Stimulated activated CD8-positive, alpha-beta memory T cell treated with anti-CD3 and anti-CD28 coated beads, Interleukin-7, amount 100 ng/mL, for 1 hour (primary cell): Measurements from ENCODE around the gene MFAP4.

Experiments used
- DNase-seq, 2 donors: peaks; one replicate each; pipeline ENCODE4 v3.0.0-alpha.2; 2020; ENCODE audit warnings: low read depth in 2 of 2

MFAP4 gene, protein sequence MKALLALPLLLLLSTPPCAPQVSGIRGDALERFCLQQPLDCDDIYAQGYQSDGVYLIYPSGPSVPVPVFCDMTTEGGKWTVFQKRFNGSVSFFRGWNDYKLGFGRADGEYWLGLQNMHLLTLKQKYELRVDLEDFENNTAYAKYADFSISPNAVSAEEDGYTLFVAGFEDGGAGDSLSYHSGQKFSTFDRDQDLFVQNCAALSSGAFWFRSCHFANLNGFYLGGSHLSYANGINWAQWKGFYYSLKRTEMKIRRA

DNA sequence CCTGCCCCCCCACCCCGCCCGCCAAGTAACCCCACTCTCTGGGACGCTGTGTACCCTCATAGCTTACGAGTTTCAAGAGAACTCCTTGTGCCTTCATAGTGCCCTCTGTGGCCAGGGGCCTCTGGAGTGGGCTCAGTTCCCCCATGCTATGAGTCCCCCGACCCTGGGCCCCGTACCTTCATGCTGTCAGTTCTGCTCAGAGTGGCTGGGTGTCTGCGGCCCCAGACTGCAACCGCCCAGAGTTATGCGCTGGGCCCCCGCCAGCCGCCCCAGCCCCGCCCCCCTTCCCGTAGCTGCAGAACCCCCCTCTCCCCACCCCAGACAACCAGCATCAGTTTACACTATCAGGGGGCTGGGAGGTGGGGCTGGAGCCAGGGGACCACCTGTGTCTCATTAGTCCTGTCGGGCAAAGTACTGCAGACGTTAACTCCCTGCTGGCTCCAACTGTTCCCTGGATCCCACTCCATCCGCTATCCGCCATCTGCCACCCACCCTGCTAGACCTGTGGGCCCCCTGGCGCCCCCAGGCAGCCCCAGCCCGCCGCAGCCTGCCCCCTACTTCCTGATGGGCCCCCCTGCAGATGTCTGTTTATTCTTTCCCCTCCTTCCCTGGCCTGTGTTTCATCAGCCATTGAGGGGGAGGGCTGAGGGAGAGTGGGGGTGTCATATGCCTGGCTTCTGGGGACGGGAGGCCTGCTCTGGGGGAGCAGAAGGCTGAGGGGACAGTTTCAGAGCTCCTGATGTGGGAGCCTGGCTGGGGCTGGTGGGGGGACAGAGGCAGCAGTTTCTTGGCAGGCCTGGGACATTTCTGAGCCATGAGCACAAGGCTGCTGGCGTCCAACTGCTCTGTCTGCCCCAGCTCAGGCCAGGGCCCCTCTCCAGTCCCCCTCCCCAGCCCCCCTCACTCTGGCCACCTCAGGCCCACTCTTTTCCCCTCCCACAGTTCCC lies at the start of gene MFAP4:
MFAP4 (minus strand) TSS at position 217 of the 947 bp plus-strand sequence; CDS start at position 182, 35 bp downstream.
- DNase-seq: no peak

DNA sequence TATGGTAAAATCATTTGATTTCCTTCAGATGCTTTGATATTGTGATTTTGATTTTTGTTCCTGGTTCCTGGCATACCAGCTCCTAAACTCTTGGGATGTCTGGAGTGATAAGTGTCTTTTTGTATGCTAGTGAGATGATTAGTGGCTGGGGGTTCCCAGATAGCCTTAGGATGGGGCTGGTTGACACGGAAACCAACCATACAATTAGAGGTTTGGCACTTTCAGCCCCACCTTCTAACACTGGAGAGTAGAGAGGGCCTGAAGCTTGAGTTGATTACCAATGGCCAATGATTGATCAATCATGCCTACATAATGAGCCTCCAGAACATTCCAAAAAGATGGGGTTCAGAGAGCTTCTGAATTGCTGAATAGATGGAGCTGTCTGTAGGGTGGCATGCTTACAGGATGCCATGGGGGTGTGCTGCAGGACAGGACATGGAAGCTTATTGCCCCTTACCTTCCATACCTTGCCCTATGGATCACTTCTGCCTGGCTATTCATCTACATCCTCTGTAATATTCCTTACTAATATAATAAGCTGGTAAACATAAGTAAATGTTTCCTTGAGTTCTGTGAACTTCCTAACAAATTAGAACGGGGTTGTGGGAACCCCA lies 46.8 kb upstream of the MFAP4 start:
- DNase-seq: no peak

DNA sequence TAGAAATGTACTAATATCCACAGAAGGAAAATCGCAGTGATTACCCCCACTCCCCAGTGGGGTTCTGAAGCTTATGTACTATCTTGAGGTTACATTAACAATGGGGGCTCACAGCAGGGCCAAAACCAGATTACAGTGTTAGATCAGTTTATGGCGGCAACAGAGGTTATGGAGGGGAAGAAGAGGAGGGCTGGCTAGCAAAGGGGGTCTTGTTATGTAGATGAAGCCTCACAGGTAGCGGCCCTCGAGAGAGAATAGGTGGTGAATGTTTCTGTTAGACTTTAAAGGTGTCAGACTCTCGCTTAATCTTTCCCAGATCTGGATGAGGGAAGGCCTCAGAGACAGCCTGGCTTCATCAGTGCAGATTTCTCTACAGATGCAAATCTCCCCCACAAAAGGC lies 46.3 kb upstream of the MFAP4 start:
- no peak for DNase-seq

DNA sequence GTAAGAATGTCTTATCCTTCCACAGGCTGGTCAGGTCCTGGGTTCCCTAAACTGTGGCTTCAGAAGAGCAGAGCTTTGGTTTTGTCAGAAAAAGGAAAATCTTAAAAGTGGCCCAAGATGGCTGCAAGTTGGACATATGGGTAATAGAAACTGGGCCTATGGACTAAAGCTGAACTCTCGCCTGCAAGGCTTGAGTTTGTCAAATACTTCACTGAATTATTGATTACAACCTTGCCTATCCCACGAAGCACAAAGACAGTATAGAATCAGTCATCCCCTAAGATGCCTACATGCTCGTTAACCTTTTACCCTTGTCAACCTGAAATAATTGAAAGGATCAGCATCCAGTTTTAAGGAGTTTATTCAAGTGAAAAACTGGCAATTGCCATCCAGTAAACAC lies 44.7 kb upstream of the MFAP4 start:
- no peak for DNase-seq

DNA sequence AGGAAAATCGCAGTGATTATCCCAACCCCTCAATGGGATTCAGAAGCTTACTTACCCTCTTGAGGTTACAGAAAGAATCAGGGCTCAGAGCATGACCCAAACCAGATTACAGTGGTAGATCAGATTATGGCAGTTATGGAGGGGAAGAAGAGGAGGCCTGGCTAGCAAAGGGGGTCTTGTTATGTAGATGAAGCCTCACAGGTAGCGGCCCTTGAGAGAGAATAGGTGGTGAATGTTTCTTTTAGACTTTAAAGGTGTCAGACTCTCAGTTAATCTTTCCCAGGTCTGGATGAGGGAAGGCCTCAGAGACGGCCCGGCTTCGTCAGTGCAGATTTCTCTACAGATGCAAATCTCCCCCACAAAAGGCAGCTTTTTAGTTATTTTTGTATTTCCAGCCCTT lies 39.6 kb upstream of the MFAP4 start:
- DNase-seq: no peak

DNA sequence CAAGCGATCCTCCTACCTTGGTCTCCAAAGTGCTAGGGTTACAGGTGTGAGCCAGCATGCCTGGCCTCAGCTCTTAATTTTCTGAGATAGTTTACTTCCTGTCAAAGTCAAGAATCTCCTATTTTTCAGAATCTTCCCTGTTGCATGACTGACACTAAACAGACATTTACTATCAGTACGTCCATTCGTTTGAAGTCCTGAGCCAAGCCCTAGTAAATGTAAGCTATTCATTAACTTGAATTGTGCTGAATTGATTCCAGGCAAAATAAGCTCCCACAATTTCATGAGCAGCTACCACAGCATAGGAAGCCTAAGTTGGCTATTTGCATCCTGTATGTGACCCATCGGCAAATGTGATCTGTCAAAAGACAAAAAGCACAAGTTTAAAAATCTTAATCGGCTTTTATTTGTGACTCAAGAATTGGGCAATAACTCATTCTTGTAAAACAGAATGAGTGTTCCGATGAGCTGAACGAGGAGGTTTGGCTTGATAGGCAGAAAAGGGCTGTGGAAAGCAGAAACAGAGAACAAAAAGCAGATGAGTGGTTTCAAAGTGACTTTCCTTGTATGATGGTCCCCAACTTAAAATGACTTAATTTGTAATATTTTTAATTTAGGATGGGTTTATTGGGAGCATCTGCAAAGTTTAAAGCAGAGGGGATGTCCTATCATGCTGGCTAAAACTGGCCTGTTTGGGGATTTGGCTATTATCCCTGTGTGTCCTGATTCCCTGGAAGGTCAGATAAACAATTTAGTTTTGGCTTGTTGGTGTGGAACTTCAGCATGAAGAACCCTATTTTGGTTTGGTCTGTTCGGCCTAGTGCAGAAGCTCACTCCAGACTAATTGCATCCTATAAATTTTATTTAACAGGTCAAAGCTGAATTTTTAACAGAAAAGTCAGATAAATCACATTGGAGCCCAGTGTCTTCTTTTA lies 38.2 kb upstream of the MFAP4 start:
- DNase-seq: no peak

DNA sequence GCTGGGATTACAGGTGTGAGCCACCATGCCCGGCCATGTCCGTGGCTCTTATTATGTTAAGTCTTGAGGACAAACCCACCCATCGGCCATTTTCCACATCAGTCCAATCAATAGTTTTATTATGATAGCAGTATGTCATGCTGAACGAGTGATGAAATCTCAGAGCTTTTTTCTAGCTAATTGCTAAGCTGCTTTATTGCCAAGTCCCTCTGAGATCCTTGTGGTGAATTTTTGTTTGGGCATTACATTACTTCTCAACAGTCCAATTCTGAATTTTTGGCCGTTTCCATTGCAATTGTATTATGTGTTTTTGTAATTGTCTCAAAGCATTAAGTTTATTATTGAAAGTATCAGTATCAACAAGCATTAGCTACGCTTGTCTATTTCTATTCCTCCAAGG lies 34.9 kb upstream of the MFAP4 start:
- DNase-seq: no peak

DNA sequence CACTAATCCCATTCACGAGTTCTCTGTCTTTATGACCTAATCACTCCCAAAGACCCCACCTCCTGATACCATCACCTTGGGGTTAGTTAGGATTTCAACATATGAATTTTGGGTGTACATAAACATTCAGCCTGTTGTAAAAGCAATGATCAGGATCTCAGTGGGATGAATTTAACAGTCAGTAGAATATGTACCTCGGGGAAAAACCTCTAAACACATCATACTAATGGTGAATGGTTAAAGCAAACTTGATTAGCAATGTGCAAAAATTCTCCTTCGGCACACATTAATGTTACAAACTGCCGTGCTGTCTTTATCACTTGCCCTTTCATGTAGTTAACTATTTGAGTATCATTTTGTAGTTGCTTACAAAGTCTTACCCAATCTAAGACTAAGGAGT lies 34.2 kb upstream of the MFAP4 start:
- no peak for DNase-seq

DNA sequence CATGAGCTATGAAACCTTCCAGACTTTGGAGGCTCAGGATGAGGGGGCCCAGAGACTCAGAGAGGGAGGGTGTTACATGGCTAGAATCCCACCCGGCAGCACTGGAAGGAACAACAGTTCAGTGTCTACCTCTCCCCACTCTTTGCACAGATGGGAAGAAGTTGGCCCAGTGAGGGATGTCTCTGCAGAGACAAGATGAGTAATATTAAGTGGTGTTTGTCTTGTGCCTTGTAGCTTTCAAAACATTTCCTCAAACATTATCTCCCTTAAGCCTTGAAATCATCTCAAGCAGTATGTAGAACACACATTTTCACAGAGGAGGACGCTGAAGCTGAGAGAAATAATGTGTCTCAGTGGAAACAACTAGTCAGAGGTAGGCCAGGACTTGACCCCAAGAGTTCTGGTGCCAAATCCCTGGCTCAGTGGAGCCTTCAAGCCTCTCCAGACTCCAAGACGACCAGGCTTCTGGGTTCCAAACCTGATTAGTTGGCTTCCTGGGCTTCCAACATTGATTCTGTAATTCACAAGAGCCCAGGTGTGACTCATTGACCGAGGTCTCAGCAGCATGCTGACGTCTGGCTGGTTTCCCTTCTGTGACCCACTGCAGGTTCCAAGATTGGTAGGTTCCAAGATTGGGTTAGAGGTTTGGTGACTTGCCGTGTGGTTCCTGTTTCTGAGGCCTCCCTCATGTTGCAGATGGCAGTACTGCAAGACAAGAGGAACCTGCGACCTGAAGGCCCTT lies 31.4 kb upstream of the MFAP4 start:
- no peak for DNase-seq

DNA sequence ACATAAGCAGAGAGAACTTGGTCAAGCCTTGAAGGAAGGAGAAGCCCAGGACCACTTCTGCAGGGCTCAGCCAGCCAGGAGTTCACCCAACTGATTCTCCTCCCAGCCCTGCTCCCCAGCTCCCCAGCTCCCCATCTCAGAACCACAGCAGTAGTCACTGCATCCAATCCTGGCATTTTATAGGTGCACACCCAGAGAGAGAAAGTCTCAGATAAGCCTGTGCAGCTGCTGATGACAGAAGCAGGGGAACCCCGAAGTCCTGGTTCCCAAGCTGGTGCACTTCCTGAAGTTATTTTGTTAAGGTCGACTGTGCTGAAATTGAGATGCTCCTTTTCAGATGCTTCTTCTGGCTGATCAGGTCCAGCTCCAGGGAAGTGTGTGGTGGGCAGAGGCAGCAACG lies 30.6 kb upstream of the MFAP4 start:
- no peak for DNase-seq

DNA sequence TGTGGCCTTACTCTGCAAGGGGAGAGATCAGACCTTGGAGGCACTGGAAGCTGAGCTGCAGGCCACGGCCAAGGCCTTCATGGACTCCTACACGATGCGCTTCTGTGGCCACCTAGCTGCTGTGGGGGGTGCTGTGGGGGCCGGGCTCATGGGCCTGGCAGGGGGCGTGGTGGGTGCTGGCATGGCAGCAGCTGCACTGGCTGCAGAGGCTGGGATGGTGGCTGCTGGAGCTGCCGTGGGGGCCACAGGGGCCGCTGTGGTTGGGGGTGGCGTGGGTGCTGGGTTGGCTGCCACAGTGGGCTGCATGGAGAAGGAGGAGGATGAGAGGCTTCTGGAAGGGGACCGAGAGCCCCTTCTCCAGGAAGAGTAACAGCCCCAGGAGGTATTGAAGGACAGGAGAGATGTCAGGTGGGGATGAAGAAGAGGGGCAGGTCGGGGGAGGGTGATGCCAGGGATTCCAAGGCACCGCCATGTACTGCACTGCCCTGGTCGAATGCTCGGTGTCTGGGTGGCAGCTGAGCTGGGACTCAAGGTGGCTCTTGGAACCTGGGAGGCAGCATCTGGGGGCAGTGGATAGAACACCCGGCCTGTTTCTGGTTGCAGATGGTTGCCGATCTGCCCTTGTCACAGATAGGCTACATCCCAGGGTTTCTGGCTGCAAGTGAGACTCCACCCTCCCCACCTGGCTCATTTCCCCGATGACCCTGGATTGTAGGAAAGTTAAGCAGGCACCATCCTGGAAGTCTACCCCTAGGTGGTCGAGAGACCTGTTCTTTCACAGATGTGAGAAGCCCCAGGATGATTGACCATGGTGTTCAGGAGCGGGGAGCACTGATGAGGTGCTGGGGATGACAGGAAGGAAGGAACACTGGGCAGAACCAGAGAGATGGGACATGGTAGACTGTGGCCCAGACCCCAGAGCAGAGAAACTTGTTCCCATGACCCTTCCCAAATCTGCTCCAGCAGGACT lies 29.1 kb upstream of the MFAP4 start:
- no peak for DNase-seq

DNA sequence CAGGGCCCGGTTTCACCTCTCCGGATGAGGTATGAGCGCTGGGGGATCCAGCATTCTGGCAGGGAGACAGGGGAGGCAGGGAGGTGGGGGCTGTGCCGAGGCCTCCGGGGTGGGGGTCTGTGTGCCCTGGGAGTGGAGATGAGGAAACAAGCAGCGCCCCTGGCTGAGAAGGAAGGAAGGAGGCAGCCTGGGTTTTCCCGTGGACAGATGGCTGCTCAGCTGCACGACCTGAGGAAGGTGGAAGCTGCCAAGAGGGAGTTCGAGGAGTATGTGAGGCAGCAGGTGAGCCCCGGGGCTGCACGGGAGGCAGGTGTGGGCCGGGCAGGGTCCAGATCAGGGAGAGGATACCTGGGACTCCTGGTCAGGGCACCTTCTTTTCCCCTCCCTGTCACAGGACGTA lies 28.3 kb upstream of the MFAP4 start:
- DNase-seq: no peak

DNA sequence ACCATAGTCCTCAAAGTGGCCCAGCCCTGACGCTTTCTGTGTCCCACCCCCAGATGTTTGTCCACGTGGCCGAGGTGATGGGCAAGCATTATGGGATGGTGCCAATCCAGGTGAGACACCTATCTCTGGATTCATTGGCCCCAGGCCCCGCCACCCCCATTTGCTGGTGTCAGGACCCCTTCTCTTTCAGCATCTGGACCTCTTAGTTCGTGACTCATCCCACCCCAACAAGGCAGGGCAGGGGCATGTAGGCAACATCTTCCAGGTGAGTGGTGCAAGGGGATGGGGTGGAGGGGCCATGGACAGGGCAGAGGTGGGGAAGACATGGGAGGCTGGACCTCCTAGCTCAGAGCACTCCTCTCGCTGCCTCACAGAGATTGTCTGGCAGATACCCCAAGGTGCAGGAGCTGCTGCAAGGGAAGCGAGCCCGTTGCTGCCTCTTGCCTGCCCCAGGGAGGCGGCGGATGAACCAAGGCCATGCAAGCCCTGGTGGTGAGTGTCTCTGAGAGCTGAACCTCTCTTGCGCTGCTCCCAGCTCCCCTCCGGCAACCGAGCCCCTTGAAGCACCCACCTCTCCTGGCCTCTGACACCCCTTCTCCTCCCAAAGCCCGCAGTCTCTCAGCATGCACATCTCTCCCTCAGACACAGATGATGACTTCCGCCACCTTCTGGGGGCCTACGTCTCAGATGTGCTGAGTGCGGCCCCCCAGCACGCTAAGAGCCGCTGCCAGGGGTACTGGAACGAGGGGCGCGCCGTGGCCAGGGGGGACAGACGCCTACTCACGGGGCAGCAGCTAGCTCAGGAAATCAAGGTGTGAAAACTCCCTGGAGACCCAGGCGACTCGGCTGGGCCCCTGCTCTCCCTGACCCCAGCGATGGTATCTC lies 27.6 kb upstream of the MFAP4 start:
- DNase-seq: no peak

DNA sequence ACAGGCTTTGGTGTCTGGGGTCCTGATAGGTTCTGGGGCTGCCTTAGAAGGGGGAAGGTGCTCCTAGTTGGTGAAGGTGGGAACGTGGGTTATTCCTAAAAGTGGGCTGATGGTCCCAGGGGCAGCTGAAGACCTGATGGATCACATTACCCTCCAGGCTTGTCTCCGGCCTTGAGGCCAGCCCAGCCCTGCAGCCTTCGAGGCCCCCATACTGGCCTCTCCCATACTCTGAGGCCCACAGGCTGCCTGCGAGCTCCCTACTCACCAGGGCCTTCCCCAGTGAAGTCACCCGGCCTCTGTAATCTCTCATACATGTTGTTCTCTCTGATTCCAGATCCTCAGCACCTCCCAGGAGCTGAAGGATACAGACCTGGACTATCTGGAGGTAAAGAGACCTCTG lies 26.8 kb upstream of the MFAP4 start:
- no peak for DNase-seq

DNA sequence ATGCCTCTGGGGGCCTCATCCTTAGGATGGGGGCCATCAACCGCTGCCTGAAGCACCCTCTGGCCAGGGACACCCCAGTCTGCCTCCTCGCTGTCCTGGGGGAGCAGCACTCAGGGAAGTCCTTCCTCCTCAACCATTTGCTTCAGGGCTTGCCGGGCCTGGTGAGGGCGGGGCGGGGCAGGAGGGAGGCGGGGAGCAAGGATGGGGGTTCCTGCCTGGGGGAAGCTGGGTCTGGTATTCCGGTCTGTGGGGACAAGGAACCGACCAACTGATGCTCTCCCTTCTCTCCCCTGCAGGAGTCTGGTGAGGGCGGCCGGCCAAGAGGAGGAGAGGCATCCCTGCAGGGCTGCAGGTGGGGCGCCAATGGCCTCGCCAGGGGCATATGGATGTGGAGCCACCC lies 26.0 kb upstream of the MFAP4 start:
- DNase-seq: no peak

DNA sequence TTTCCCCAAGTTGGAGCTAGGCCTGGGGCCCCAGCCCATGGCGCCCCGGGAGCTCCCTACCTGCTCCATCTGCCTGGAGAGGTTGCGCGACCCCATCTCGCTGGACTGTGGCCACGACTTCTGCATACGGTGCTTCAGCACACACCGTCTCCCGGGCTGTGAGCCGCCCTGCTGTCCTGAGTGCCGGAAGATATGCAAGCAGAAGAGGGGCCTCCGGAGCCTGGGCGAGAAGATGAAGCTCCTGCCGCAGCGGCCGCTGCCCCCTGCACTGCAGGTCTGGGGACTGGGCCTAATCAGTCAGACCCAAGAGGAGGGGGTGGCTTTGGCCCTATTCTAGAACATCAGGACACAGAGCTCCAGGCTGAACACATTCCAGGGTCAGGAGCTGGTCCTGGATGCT lies 25.5 kb upstream of the MFAP4 start:
- no peak for DNase-seq

DNA sequence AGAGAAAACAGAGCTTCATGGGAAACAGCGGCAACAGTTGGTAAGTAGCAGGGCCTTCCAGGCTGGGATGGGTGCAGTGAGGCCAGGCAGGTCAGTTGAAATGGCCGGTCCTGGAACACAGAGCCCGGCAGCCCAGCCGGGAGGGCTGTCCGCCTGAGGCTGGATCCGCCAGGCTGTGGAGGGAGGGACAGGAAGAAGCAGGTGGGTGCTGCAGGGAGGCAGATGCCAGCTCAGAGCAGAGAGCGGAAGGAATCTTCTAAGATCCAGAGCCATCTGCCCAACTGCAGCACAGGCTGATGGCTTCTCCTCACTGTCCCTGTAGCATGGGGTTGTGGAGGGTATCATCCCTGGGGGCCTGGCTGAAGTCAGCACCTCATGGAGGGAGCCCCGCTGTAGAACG lies 24.6 kb upstream of the MFAP4 start:
- no peak for DNase-seq

DNA sequence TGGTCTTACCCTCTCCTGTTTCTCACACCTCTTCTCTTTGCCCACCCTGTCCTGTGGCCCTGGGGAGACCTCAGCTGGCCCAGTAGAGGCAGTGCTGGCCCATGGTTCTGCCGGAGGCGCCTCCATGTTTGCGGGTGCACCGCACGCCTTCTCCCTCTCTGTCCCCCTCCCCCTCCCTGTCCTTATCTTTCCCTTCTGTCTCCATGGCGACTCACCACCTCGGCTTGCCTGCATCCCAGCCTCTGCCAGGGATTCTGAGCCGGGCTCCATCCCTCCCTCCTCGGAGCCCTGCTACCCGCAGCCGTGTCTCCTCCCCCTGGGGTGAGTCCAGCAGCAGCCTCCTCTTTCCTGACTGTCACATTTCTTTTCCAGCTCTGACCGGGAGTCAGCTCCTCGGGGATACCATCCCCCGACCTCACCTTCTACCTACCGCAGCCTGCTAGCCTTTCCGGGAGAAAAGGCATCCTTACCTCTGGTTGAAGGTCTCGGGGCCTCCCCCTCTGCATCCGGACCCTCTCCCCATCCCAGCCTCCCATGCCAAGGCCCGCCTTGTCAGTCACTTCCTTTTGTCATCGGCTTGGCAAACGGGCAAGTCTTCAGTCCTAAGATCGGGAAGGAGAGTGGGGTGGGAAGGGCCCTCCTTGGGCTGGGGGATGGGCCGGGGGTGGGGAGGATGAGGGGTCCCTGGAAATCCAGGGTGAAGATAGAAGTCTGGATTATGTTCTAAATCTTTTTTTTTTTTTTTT lies 24.1 kb upstream of the MFAP4 start, which contains the start of gene RNF112:
RNF112 (plus strand) TSS at position 358 of the 746 bp plus-strand sequence; CDS start at position 535, 177 bp downstream.
- DNase-seq: no peak
